ENCODE measurements around the gene SRSF6. TPM values are rescaled to one million over a fixed set of nuclear protein-coding genes. Genes with fewer than 3 reads are reported as not detected.
"Not testable (repeated sequence)": the region's sequence is repeated elsewhere in the genome, so short reads cannot be mapped to it uniquely, and the experiment has no call there.

Gene SRSF6
- 100 to 1,000 TPM; 108 to 162 TPM for total RNA-seq

- Mint-ChIP-seq H3K36me3 (peaks cover 32% of the 10 kb centered on the region), H3K9me3 (ENCODE audit: low read depth) (no peaks in the 10 kb centered on the region), H3K27me3 (peaks cover 7% of the 10 kb centered on the region), H3K27ac (peak within 1 kb of the TSS; percentile 96), H3K4me1 (peaks cover 30% of the 10 kb centered on the region), H3K4me3 (peak within 1 kb of the TSS; percentile 88)
- peak; percentile 95 for DNase-seq
- CTCF ChIA-PET: interaction anchor here (1.0 to 2.4 kb wide), 4 partner anchors 9 to 293 kb away, joined by 3 to 10 read pairs (median 6); no protein-coding TSS in a partner anchor
- peak; percentile 87 for ATAC-seq
Measured at GRCh38 chr20:43457640-43458421, at the start of gene SRSF6. TSS of gene SRSF6 (plus strand) at chr20:43457896. CDS start at chr20:43458034, 138 bp downstream.

DNA sequence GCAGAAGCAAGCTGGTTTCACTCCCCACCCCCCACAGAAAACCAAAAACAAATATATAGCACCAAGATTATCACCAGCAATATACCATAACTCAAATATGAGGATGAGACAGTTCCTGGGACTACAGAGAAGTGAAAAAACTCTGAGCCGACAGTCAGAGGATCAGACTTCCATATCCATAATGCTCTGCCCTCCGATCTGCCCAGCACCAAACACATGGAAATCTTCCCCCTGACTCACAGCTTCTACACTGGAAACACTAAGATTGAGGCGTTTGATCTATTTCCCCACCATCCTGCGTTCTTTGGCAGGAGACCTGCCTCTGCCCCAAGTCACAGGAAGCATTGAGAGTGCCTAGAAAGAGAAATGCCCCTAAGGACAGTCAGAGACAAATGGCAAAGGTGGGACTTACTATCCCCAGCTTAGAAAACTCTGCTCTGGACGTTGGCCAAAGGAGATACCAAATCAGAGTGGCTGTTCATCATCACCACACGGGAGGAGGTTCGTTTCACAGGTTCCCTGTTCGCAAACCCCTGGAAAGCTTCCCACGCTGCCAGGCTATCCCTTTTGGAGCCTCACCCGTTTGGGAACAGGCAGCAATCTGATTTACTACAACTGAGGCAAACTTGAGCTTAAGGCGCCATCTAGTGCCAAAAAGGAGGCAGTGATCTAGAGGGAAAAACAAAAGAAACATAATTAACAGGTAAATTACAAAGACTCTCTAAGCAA is 48.7 kb upstream of the SRSF6 start:
- no peak for ATAC-seq
- H3K4me3 Mint-ChIP-seq: no peak overlapping the region

GRCh38 chr20:43409577-43409913 is 48.2 kb upstream of the SRSF6 start:
- DNase-seq (no peak), ATAC-seq (no peak)
- no peak overlapping the region for H3K27ac Mint-ChIP-seq
- no peaks in the 10 kb centered on the region for H3K36me3 Mint-ChIP-seq
- peaks cover 31% of the 10 kb centered on the region for H3K27me3 Mint-ChIP-seq
- no peak overlapping the region for H3K4me3 Mint-ChIP-seq
- CTCF ChIA-PET: interaction anchor here (0.7 to 1.4 kb wide), 5 partner anchors 10 to 74 kb away, joined by 3 to 4 read pairs (median 3); no protein-coding TSS in a partner anchor
- H3K4me1 Mint-ChIP-seq: no peaks in the 10 kb centered on the region
- no peaks in the 10 kb centered on the region for H3K9me3 Mint-ChIP-seq (ENCODE audit: low read depth)

More for the DNA sequence above, 48.7 kb upstream of the SRSF6 start:
- no peaks in the 10 kb centered on the region for H3K36me3 Mint-ChIP-seq
- H3K27me3 Mint-ChIP-seq: peaks cover 31% of the 10 kb centered on the region
- DNase-seq: no peak
- H3K4me1 Mint-ChIP-seq: no peaks in the 10 kb centered on the region
- CTCF ChIA-PET: interaction anchor here (0.8 to 1.4 kb wide), 5 partner anchors 9 to 1670 kb away, joined by 3 to 4 read pairs (median 4); no protein-coding TSS in a partner anchor
- H3K9me3 Mint-ChIP-seq (ENCODE audit: low read depth): no peaks in the 10 kb centered on the region
- H3K27ac Mint-ChIP-seq: no peak overlapping the region

DNA sequence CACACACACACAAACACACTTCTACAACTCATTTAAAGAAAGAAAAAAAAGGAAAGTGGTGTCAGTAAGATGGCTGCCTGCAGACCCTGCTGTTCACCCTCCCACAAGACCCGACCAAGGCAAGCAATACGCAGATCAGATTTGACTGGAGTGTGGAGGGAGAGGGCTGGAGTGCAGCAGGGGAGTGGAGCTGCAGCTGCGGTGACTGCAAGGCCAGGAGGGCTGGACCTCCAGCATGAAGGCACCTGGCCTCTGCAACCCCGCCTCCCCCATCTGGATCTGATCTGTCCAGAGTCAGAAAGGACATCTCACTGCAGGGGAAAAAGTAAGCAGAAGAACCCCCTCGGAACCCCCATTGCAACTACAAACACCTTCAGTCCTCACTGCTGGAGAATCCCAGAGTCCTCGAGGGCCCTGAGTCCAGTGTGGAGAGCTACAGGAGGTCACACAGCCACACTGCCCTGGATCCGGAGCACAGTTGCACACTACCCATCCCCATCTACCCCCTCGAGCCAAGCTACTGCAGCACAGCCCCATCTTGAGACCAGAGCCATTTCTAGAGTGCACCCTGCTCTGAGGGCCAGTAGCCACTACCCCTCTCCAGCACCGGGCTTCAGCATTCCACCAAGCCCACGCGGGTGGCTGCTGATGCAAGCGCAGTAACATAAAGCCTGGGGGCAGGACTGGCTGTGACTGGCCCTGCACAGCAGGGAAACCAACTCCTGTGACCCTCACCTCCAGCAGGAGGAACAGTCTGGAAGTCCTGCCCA is 41.9 kb upstream of the SRSF6 start:
- H3K27me3 Mint-ChIP-seq: peaks cover 11% of the 10 kb centered on the region
- H3K36me3 Mint-ChIP-seq: peaks cover 6% of the 10 kb centered on the region
- no peak overlapping the region for H3K27ac Mint-ChIP-seq
- H3K4me3 Mint-ChIP-seq: no peak overlapping the region
- no peaks in the 10 kb centered on the region for H3K4me1 Mint-ChIP-seq
- no peak for ATAC-seq
- no peak for DNase-seq
- CTCF ChIA-PET: no interaction called here
- H3K9me3 Mint-ChIP-seq (ENCODE audit: low read depth): peaks cover 19% of the 10 kb centered on the region

GRCh38 chr20:43416591-43417228 is 41.0 kb upstream of the SRSF6 start:
- Mint-ChIP-seq H3K4me3 (no peak overlapping the region), H3K27ac (no peak overlapping the region), H3K27me3 (peaks cover 7% of the 10 kb centered on the region), H3K36me3 (peaks cover 6% of the 10 kb centered on the region), H3K9me3 (ENCODE audit: low read depth) (peaks cover 21% of the 10 kb centered on the region), H3K4me1 (no peaks in the 10 kb centered on the region)
- ATAC-seq: no peak
- CTCF ChIA-PET: interaction anchor here (0.7 kb wide), 1 partner anchor 1233 kb away, joined by 3 read pairs; no protein-coding TSS in a partner anchor
- no peak for DNase-seq

DNA sequence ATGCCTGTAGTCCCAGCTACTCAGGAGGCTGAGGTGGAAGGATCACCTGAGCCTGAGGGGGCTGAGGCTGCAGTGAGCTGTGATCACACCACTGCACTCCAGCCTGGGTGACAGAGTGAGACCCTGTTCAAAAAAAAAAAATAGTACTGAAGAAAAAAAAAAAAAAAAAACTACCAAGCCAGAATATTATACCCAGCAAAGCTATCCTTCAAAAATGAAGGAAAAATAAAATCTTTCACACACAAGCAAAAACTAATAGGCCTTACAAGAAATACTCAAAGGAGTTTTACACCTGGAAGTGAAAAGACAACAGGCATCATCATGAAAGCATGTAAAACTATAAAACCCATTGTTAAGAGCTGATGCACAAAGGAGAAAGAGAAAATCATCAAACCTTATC is 37.5 kb upstream of the SRSF6 start:
- H3K4me1 Mint-ChIP-seq: no peaks in the 10 kb centered on the region
- H3K36me3 Mint-ChIP-seq: peaks cover 6% of the 10 kb centered on the region
- no peak overlapping the region for H3K4me3 Mint-ChIP-seq
- CTCF ChIA-PET: interaction anchor here (1.2 kb wide), 1 partner anchor 11 kb away, joined by 4 read pairs; no protein-coding TSS in a partner anchor
- H3K27ac Mint-ChIP-seq: no peak overlapping the region
- DNase-seq: no peak
- peaks cover 21% of the 10 kb centered on the region for H3K9me3 Mint-ChIP-seq (ENCODE audit: low read depth)
- peaks cover 8% of the 10 kb centered on the region for H3K27me3 Mint-ChIP-seq
- ATAC-seq: no peak

DNA sequence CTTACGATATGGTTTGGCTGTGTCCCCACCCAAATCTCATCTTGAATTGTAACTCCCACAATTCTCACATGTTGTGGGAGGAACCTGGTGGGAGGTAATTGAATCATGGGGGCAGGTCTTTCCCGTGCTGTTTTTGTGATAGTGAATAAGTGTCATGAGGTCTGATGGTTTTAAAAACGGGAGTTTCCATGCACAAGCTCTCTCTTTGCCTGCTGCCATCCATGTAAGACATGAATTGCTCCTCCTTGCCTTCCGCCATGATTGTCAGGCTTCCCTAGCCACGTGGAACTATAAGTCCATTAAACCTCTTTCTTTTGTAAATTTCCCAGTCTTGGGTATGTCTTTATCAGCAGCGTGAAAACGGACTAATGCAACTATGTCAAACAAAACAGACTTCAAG is 36.8 kb upstream of the SRSF6 start:
- H3K4me1 Mint-ChIP-seq, H3K27ac Mint-ChIP-seq, H3K27me3 Mint-ChIP-seq, H3K4me3 Mint-ChIP-seq, DNase-seq, H3K36me3 Mint-ChIP-seq, CTCF ChIA-PET, ATAC-seq: not testable (repeated sequence)
- H3K9me3 Mint-ChIP-seq (ENCODE audit: low read depth): peaks cover 21% of the 10 kb centered on the region

GRCh38 chr20:43426172-43426571 is 31.5 kb upstream of the SRSF6 start:
- no peak for ATAC-seq
- Mint-ChIP-seq H3K4me1 (no peaks in the 10 kb centered on the region), H3K4me3 (no peak overlapping the region), H3K27ac (no peak overlapping the region), H3K36me3 (no peaks in the 10 kb centered on the region), H3K9me3 (ENCODE audit: low read depth) (no peaks in the 10 kb centered on the region), H3K27me3 (peaks cover 8% of the 10 kb centered on the region)
- DNase-seq: no peak
- CTCF ChIA-PET: no interaction called here

- H3K9me3 Mint-ChIP-seq (ENCODE audit: low read depth): no peaks in the 10 kb centered on the region
- H3K4me1 Mint-ChIP-seq: no peaks in the 10 kb centered on the region
- H3K36me3 Mint-ChIP-seq: no peaks in the 10 kb centered on the region
- peaks cover 6% of the 10 kb centered on the region for H3K27me3 Mint-ChIP-seq
- CTCF ChIA-PET: no interaction called here
- H3K4me3 Mint-ChIP-seq: no peak overlapping the region
- no peak overlapping the region for H3K27ac Mint-ChIP-seq
- DNase-seq: no peak
- no peak for ATAC-seq
Measured at GRCh38 chr20:43430265-43431133, 27.2 kb upstream of the SRSF6 start.

- DNase-seq (peak; percentile 4), ATAC-seq (no peak)
- H3K27me3 Mint-ChIP-seq: peaks cover 6% of the 10 kb centered on the region
- no peak overlapping the region for H3K27ac Mint-ChIP-seq
- no peak overlapping the region for H3K4me3 Mint-ChIP-seq
- H3K4me1 Mint-ChIP-seq: no peaks in the 10 kb centered on the region
- no peaks in the 10 kb centered on the region for H3K36me3 Mint-ChIP-seq
- CTCF ChIA-PET: no interaction called here
- H3K9me3 Mint-ChIP-seq (ENCODE audit: low read depth): no peaks in the 10 kb centered on the region
Measured at GRCh38 chr20:43431134-43431519, 26.6 kb upstream of the SRSF6 start.

DNA sequence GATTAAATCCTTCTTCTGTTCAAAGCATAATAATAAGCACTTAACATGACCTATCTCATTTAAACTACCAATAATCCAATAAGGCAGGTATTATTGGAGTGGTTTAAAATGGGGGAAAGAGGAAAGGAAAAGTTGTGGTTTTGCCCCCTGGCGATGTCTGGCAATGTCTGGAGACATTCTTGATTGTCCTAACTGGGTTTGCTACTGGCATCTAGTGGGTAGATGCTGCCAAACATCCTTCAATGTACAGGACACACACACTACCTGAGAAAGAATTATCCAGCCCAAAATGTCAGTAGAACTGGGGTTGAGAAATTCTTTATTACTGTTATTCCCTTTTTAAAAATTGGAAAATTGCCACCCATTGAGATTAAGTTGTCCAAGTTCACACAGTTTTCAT is 25.2 kb upstream of the SRSF6 start:
- Mint-ChIP-seq H3K27me3 (peaks cover 6% of the 10 kb centered on the region), H3K4me3 (no peak overlapping the region), H3K27ac (no peak overlapping the region), H3K36me3 (no peaks in the 10 kb centered on the region), H3K4me1 (no peaks in the 10 kb centered on the region), H3K9me3 (ENCODE audit: low read depth) (no peaks in the 10 kb centered on the region)
- CTCF ChIA-PET: no interaction called here
- peak; percentile 8 for DNase-seq
- ATAC-seq: no peak

- H3K36me3 Mint-ChIP-seq: no peaks in the 10 kb centered on the region
- CTCF ChIA-PET: no interaction called here
- H3K27ac Mint-ChIP-seq: no peak overlapping the region
- no peaks in the 10 kb centered on the region for H3K9me3 Mint-ChIP-seq (ENCODE audit: low read depth)
- DNase-seq (no peak), ATAC-seq (no peak)
- no peaks in the 10 kb centered on the region for H3K4me1 Mint-ChIP-seq
- no peak overlapping the region for H3K4me3 Mint-ChIP-seq
- H3K27me3 Mint-ChIP-seq: peaks cover 6% of the 10 kb centered on the region
Measured at GRCh38 chr20:43433250-43433854, 24.3 kb upstream of the SRSF6 start.
